GM12865 (cell line): ENCODE data around the gene GPC6.

Source experiments
- DNase-seq: peaks from one replicate; pipeline ENCODE4 v3.0.0; 2010; ENCODE audit warnings: low read depth
- H3K4me3 ChIP-seq: 2 replicates; pipeline ENCODE4 v1.5.1; 2011; ENCODE audit warnings: mild to moderate bottlenecking, low read depth, low read length, control low read depth
- TF ChIP-seq, protein P1 (sequence below): IDR thresholded peaks from 2 replicates; pipeline ENCODE4 v1.5.1; 2011; ENCODE audit warnings: low read length, control low read depth, low read depth, inconsistent platforms; ENCODE audit not compliant: insufficient read depth; ENCODE audit errors: missing control alignments

Gene GPC6

DNA sequence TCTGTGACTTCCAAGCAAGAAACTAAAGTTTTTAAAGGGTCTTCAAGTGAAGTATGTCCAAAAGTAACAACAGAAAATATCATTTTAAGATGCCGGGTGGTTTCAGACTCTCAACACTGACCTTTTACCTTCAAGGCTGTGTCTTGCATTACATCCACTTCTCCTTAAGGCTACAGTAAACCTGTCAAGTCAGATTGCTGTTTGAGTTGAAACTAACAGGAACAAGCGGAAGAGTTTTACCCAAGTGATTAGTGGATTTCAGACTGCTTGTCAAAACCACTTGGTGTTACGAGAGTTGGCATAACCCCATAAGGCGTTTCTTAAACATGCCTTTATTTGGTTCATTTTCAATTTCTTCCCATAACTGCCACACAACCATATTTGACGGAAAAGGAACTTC is 969.8 kb downstream of the GPC6 start:
- H3K4me3 ChIP-seq = no peak overlapping the region
- TF ChIP-seq, protein P1, sequence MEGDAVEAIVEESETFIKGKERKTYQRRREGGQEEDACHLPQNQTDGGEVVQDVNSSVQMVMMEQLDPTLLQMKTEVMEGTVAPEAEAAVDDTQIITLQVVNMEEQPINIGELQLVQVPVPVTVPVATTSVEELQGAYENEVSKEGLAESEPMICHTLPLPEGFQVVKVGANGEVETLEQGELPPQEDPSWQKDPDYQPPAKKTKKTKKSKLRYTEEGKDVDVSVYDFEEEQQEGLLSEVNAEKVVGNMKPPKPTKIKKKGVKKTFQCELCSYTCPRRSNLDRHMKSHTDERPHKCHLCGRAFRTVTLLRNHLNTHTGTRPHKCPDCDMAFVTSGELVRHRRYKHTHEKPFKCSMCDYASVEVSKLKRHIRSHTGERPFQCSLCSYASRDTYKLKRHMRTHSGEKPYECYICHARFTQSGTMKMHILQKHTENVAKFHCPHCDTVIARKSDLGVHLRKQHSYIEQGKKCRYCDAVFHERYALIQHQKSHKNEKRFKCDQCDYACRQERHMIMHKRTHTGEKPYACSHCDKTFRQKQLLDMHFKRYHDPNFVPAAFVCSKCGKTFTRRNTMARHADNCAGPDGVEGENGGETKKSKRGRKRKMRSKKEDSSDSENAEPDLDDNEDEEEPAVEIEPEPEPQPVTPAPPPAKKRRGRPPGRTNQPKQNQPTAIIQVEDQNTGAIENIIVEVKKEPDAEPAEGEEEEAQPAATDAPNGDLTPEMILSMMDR = no peak
- DNase-seq = no peak

DNA sequence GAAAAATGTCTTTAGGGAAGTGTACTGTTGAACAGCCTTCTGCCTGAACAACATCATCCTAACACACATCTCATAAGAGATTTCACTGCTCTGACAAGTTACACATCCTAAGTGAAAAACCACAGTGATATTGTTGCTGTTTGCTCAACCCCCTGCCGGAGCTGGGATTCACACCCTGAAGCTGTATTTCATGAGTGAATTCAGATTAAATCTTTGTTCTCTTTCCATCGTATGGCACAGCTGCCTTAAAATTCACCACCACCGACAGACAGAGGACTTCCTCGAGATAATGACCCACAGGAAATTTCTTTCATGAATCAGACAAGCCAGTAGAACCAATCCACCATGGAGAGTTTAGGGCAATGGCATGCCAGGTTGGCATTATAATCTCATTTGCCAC is 972.1 kb downstream of the GPC6 start:
- DNase-seq = no peak
- TF ChIP-seq, protein P1 = no peak
- H3K4me3 ChIP-seq = no peak overlapping the region

DNA sequence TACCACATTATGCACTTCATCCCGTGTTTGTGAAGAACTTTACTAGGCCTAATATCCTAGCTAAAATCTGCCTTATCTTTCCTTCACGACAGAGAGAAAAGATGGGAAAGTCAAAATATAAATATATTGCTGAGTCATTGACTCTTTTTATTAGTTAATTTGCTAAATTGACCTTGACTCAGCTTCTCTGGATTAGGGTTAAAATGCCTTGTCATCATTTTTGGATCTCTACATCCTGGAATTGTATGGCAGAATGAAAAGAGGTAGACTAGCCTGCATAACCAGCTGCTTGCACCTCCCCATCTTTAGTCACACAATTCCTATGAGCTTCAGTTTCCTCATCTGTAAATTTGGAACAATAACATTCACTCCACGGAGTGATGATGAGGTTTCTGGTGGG is 972.5 kb downstream of the GPC6 start:
- no peak for DNase-seq
- TF ChIP-seq, protein P1 = no peak
- H3K4me3 ChIP-seq = no peak overlapping the region

DNA sequence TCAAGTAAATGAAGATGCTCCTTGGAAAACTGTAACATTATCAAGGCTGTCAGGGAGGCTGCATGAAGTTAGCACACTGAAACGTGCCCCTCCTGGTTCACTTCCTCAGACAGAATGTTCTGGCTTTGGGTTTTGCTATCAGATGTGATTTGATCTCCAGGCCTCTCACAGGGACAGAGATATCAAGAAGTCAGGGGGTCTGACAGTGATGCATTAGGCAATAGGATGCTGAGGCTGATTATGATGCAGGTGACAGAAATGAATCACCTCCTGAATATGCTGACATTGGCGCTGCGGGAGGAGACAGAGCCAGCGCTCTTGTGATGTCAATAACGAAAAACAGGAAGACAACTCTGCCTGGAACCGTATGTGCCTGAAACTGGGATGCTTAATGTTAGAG is 974.4 kb downstream of the GPC6 start:
- H3K4me3 ChIP-seq = no peak overlapping the region
- TF ChIP-seq, protein P1 = no peak
- no peak for DNase-seq

DNA sequence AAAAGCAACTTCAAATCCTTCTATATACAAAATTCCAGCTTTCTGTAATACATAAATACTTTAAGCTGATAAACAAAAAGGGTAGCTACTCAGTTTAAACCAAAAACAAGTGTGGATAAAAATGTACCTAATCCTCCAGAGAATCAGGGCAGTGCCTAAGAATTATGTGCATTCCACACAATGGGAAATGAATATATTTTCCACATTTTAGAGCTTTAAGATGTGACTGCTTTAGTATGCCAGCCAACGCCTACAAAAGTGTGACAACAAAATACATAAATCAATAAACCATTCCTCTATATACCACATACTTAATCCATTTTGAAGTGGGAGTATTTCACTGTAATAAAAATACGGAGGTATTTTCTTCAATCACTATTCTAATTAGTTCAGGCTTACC is 977.6 kb downstream of the GPC6 start:
- TF ChIP-seq, protein P1 = no peak
- DNase-seq = no peak

DNA sequence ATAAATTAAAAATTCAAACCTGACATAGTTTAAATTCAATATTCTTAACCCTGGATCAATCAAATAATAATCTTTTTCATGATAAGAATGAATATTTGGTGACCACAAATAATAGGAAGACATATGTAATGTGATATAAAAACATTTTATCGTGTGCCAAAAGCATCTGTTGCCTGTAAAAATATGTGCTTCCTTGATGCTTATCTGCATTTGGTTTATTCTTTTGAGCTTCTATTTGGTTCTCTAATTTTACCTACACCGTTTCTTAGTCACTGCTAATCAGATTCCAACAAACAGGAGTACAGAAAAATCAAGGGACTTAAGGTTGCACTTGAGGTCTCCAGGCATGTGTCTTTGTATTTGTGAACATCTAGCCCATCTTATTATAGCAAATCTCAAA is 978.3 kb downstream of the GPC6 start:
- no peak overlapping the region for H3K4me3 ChIP-seq
- TF ChIP-seq, protein P1 = no peak
- DNase-seq = no peak

More for the DNA sequence above, 977.6 kb downstream of the GPC6 start:
- no peak overlapping the region for H3K4me3 ChIP-seq

DNA sequence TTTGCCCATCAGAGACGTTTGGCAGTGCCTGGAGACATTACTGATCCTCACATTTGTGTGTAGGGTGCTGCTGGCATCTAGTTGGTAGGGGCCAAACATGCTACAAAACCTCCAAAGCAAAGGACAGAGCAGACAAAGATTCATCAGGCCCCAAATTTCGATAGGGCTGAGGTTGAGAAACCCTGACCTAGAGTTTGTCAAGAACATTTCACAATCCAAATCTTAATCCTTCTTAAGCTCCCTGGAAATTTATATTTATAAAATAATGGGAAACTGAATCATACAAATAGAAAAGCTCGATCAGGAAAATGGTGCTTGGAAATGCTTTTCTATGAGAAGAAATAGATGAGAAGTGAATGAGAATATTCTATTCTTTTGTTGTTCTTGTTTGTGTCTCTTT is 979.3 kb downstream of the GPC6 start:
- no peak for DNase-seq
- H3K4me3 ChIP-seq = no peak overlapping the region
- TF ChIP-seq, protein P1 = no peak
